Measurements from ENCODE around the gene CHFR. TPM values are rescaled to one million over a fixed set of nuclear protein-coding genes. Genes with fewer than 3 reads are reported as not detected.

Gene CHFR
- total and polyA plus RNA-seq, 7 donors: 18.0 to 52.3 (median 23.5) TPM

GRCh38 chr12:132852496-132852895 is 34.9 kb downstream of the CHFR start:
- Histone ChIP-seq H3K27ac (no peak overlapping the region), H3K4me3 (no peak overlapping the region), H3K36me3 (peaks cover 49 to 96% (median 84%) of the 10 kb centered on the region in 4 donors), H3K4me1 (no peaks in the 10 kb centered on the region), H3K9me3 (no peaks in the 10 kb centered on the region), H3K27me3 (no peaks in the 10 kb centered on the region)
- TF ChIP-seq CTCF (IDR thresholded peaks at IDR 0.05) (no peak), POLR2A (IDR thresholded peaks at IDR 0.05) (no peak), EP300 (IDR thresholded peaks at IDR 0.05) (no peak), POLR2AphosphoS5 (IDR thresholded peaks at IDR 0.05) (no peak)
- intact Hi-C loops (cut with DNase I): no loop called here
- DNase-seq: no peak
- WGBS, 2 donors: 97 to 98% methylated on average over 12 of the region's 12 CpGs

GRCh38 chr12:132851465-132851864 is 35.9 kb downstream of the CHFR start:
- Histone ChIP-seq H3K27ac (no peak overlapping the region), H3K36me3 (peaks cover 52 to 96% (median 84%) of the 10 kb centered on the region in 4 donors), H3K4me1 (no peaks in the 10 kb centered on the region), H3K9me3 (no peaks in the 10 kb centered on the region), H3K4me3 (no peak overlapping the region), H3K27me3 (no peaks in the 10 kb centered on the region)
- 93 to 95% methylated on average over 25 of the region's 25 CpGs for WGBS, 2 donors
- intact Hi-C loops (cut with DNase I): no loop called here
- DNase-seq: no peak
- no peak for TF ChIP-seq EP300 (IDR thresholded peaks at IDR 0.05)
- no peak for TF ChIP-seq CTCF (IDR thresholded peaks at IDR 0.05)

GRCh38 chr12:132850291-132850690 is 37.1 kb downstream of the CHFR start:
- Histone ChIP-seq H3K36me3 (peaks cover 46 to 94% (median 80%) of the 10 kb centered on the region in 4 donors), H3K27ac (no peak overlapping the region), H3K27me3 (no peaks in the 10 kb centered on the region), H3K4me1 (no peaks in the 10 kb centered on the region), H3K9me3 (no peaks in the 10 kb centered on the region), H3K4me3 (no peak overlapping the region)
- WGBS, 2 donors: 87 to 94% methylated on average over 16 of the region's 16 CpGs
- no peak for DNase-seq
- intact Hi-C loops (cut with DNase I): no loop called here
- TF ChIP-seq EP300 (IDR thresholded peaks at IDR 0.05): no peak
- no peak for TF ChIP-seq POLR2A (IDR thresholded peaks at IDR 0.05)
- TF ChIP-seq CTCF (IDR thresholded peaks at IDR 0.05): no peak
- no peak for TF ChIP-seq POLR2AphosphoS5 (IDR thresholded peaks at IDR 0.05)

GRCh38 chr12:132848521-132848920 is 38.9 kb downstream of the CHFR start:
- Histone ChIP-seq H3K4me3 (no peak overlapping the region), H3K27me3 (no peaks in the 10 kb centered on the region), H3K27ac (no peak overlapping the region), H3K4me1 (no peaks in the 10 kb centered on the region), H3K36me3 (peaks cover 44 to 93% (median 72%) of the 10 kb centered on the region in 4 donors), H3K9me3 (no peaks in the 10 kb centered on the region)
- WGBS, 2 donors: 94% methylated on average over 13 of the region's 13 CpGs
- intact Hi-C loops (cut with DNase I): no loop called here
- DNase-seq: no peak
- TF ChIP-seq EP300 (IDR thresholded peaks at IDR 0.05) (no peak), CTCF (IDR thresholded peaks at IDR 0.05) (no peak), POLR2A (IDR thresholded peaks at IDR 0.05) (no peak), POLR2AphosphoS5 (IDR thresholded peaks at IDR 0.05) (no peak)
